NCI-H82 (cell line): ENCODE measurements around the gene NEURL4.
"Not testable (repeated sequence)": the region's sequence is repeated elsewhere in the genome, so short reads cannot be mapped to it uniquely, and the experiment has no call there.

ENCODE experiments used
- DNase-seq: peaks from one replicate; lab custom pipeline; 2025; lab: John Stamatoyannopoulos, UW

The NEURL4 gene

GRCh38 chr17:7328840-7329373 is at the start of gene NEURL4:
TSS of gene NEURL4 (minus strand) at chr17:7329335. CDS start at chr17:7329312, 23 bp downstream.
- DNase-seq, result no peak

- no peak for DNase-seq
These were observed 45.2 kb upstream of the NEURL4 start for GRCh38 chr17:7374353-7374752.

- no peak for DNase-seq
These were observed 41.7 kb upstream of the NEURL4 start for GRCh38 chr17:7370853-7371252.

GRCh38 chr17:7369825-7370224 is 40.7 kb upstream of the NEURL4 start:
- no peak for DNase-seq

- DNase-seq, result not testable (repeated sequence)
These were observed 39.5 kb upstream of the NEURL4 start for GRCh38 chr17:7368599-7368994.

- no peak for DNase-seq
These were observed 38.9 kb upstream of the NEURL4 start for GRCh38 chr17:7367918-7368598.

- DNase-seq, result no peak
These were observed 37.9 kb upstream of the NEURL4 start for GRCh38 chr17:7367083-7367482.

GRCh38 chr17:7365963-7366362 is 36.8 kb upstream of the NEURL4 start:
- DNase-seq, result not testable (repeated sequence)

GRCh38 chr17:7363311-7363710 is 34.2 kb upstream of the NEURL4 start:
- no peak for DNase-seq

- DNase-seq, result no peak
These were observed 32.8 kb upstream of the NEURL4 start for GRCh38 chr17:7361906-7362305.

GRCh38 chr17:7357381-7357780 is 28.2 kb upstream of the NEURL4 start:
- no peak for DNase-seq

GRCh38 chr17:7356756-7357155 is 27.6 kb upstream of the NEURL4 start:
- no peak for DNase-seq

GRCh38 chr17:7356072-7356549 is 27.0 kb upstream of the NEURL4 start:
- peak; percentile 93 for DNase-seq

- DNase-seq, result no peak
These were observed 26.4 kb upstream of the NEURL4 start for GRCh38 chr17:7355573-7355972.

GRCh38 chr17:7355053-7355452 is 25.9 kb upstream of the NEURL4 start, which contains the start of gene TMEM95:
TSS of gene TMEM95 (plus strand) at chr17:7355156. CDS start at chr17:7355205, 49 bp downstream.
- no peak for DNase-seq

GRCh38 chr17:7354262-7354843 is 25.2 kb upstream of the NEURL4 start:
- DNase-seq, result peak; percentile 27

- DNase-seq, result no peak
These were observed 23.9 kb upstream of the NEURL4 start for GRCh38 chr17:7352910-7353635.

GRCh38 chr17:7352503-7352889 is 23.4 kb upstream of the NEURL4 start:
- no peak for DNase-seq

GRCh38 chr17:7351665-7352502 is 22.7 kb upstream of the NEURL4 start, which contains the start of gene KCTD11:
TSS of gene KCTD11 (plus strand) at chr17:7352162.
- peak; percentile 81 for DNase-seq

GRCh38 chr17:7348478-7349242 is 19.5 kb upstream of the NEURL4 start:
- no peak for DNase-seq
